GM21717 (cell line): Measurements from ENCODE around the gene TTLL4.
"Not testable (repeated sequence)": the region's sequence is repeated elsewhere in the genome, so short reads cannot be mapped to it uniquely, and the experiment has no call there.

Source experiments
- ATAC-seq: cut with Tn5 transposase; IDR thresholded peaks from one replicate; pipeline ENCODE4 v1.9.1; 2021; ENCODE audit warnings: mild to moderate bottlenecking, moderate library complexity; ENCODE audit not compliant: unreplicated experiment

TTLL4 gene

GRCh38 chr2:218744615-218745014, 34.0 kb downstream of the TTLL4 start:
- peak; percentile 56 for ATAC-seq

GRCh38 chr2:218745160-218745558, 34.5 kb downstream of the TTLL4 start:
- ATAC-seq, result no peak

GRCh38 chr2:218745559-218746469, 35.2 kb downstream of the TTLL4 start:
- no peak for ATAC-seq

- ATAC-seq, result no peak
These were observed 35.8 kb downstream of the TTLL4 start for GRCh38 chr2:218746470-218746795.

GRCh38 chr2:218746960-218747359, 36.3 kb downstream of the TTLL4 start:
- no peak for ATAC-seq

GRCh38 chr2:218748741-218749441, 38.3 kb downstream of the TTLL4 start:
- no peak for ATAC-seq

GRCh38 chr2:218754201-218754600, 43.6 kb downstream of the TTLL4 start:
- no peak for ATAC-seq

DNA sequence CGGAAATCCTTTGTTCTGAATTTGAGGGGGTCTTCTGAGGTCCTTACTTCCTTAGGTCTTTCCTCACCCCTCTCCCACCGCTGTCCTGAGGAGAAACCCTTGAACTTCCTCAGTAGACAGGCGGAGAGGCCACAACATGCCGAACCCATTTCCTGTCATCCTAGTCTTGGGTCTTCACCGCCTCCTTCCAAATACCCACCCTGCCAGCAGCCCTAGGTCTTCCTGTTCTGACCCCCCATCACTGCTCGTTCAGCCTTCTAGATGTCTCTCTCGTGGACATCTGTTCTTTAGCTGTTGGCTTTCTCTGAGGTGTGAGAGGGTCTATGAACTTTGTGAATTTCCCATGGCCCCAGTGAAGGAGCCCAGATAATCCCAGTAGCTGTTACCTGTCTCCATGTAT, 44.1 kb downstream of the TTLL4 start:
- no peak for ATAC-seq

- no peak for ATAC-seq
These were observed 44.5 kb downstream of the TTLL4 start for GRCh38 chr2:218755198-218755566.

DNA sequence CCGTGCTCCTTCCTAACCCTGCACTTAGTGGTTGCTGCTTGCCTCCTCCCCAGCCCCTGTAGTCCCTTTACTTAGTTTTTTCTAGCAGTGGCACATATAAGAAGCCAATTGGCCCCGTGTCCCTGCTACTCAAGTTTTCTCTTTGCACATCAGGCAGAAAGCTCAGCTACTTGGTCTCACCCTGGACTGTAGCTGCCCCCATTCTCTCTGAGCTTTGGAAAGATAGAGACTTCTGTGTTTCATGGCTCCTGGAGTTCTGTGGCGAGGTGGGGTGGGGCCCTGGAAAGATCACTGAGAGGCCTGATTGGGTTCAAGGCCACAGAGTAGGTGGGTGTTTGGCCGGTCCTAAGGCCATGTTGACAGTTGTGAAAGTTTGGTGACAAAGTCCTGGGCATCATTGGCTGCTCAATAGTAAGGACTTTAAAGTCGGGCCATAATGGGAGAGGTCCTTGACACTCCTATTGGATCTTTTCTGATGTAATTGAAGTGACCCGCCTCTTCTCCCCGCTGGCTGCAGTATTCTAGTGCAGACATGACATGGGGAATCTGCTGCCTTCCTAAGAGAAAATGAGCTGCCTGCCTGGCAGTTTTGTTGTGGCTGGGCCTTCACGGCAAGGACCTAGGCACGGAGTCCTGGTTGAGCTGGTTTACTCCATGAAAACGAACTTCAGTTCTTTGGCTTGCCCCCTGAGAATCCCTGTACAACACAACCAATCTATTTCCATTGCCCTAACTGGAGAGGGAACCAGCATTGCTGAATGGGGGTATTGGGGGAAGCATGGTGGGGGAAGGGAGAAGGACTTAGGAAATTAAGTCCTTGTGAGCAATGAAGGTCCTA, 45.2 kb downstream of the TTLL4 start:
- no peak for ATAC-seq

GRCh38 chr2:218756599-218757377, 46.2 kb downstream of the TTLL4 start:
- ATAC-seq, result no peak

GRCh38 chr2:218761795-218762194, 51.2 kb downstream of the TTLL4 start:
- no peak for ATAC-seq

DNA sequence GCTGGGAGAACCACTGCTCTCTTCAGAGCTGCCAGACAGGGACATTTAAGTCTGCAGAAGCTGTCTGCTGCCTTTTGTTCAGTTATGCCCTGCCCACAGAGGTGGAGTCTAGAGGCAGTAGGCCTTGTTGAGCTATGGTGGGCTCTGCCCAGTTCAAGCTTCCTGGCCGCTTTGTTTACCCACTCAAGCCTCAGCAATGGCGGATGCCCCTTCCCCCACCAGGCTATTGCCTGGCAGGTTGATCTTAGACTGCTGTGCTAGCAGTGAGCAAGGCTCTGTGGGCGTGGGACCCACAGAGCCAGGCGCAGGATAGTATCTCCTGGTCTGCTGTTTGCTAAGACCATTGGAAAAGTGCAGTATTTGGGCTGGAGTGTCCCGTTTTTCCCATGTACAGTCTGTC, 62.1 kb downstream of the TTLL4 start:
- not testable (repeated sequence) for ATAC-seq

DNA sequence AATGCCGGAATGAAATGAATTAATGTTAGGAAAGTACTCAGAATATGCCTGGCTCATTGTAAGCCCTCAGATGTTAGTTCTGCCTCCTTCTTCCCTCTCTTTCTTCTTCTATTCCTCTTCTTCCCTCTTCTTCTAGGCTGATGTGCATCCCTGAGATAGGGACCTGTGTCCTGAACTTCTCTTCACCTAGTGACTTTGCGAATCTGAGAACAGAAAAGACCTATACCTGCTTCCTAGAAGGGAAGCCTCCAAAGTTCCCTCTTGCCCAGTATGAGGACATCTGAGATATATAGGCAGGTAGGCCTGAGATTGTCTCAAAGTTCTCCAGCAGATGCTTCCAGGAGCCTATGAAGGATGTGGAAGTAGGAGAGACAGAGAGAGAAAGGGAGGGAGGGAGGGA, 63.2 kb downstream of the TTLL4 start:
- no peak for ATAC-seq

DNA sequence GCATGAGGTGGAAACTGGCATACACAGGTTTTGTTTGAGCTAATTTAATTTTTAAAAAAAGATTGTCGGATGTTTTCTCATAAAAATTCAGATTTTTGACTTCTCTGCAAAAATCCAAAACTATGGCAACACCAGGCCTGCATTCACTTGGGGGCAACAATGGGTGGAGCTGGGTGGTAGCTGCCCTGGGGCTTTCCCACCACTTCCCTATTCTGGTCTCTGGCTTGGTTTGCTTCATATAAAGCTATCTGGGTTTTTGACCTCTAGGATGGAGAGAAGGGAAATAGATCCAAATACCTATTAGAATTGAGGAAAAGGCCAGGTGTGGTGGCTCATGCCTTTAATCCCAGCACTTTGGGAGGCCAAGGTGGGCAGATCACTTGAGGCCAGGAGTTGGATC, 65.9 kb downstream of the TTLL4 start:
- ATAC-seq, result no peak

DNA sequence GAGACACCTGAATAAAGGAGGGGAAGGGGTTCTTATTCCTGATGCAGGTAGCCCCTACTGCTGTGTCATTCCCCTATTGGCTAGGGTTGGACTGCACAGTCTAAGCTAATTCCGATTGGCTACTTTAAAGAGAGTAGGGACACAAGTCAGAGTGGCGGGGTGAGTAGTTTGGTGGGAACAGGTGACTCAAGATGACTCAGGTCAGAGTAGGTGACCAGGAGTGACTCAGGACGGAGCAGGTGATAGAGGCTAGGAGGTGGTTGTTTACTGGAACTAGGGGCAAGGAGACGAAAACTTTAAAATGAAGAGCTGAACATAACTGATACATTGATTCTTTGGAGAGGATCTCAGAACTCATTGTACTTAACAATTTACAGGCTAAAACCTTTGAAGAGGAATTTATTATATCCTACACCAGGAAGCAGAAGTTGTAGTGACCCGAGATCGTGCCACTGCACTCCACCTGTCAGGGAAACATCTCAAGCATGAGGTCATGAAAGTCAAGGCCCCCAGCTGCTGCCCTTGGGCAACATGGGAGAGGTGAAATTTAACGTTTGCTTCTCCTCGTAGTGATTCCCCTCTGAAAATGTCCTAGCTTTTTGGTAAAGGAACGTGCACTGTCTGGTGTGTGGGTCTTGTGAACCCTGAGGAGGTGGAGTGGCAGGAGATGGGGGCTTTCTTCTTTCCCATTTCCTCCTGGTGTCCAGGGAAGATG, 66.8 kb downstream of the TTLL4 start:
- no peak for ATAC-seq

DNA sequence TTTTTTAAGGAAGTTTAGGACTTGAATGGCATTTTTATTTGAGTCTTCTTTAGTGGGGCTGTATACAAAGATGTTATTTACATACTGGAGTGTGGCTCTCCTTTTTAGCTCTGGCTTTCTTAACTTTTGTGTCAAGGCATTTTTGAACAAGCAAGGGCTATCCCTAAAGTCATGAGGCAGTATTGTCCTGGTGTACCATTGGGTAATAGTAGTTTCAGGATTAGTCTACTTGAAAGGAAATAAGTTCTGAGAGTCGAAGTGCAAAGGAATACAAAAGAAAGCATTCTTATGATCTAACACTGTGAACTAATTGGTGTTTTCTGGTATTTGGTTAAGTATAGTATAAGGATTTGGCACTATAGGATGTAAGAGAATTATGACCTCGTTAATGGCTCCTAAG, 69.4 kb downstream of the TTLL4 start:
- ATAC-seq, result no peak

- ATAC-seq, result no peak
These were observed 70.4 kb downstream of the TTLL4 start for GRCh38 chr2:218780851-218781690.
